ENCODE measurements around the gene HSPA14.
"Not testable (repeated sequence)": the region's sequence is repeated elsewhere in the genome, so short reads cannot be mapped to it uniquely, and the experiment has no call there.

Gene HSPA14

GRCh38 chr10:14837757-14838581 lies at the start of gene HSPA14, which contains the start of the genes CDNF and MSANTD7:
TSS of gene HSPA14 (plus strand) at chr10:14838306. CDS start at chr10:14838403, 97 bp downstream.
TSS of gene CDNF (minus strand) at chr10:14838037. CDS start at chr10:14837946, 91 bp downstream.
TSS of gene MSANTD7 (plus strand) at chr10:14838306. CDS start at chr10:14842285, 3,979 bp downstream.
- peak; percentile 98 to 99 for DNase-seq (ENCODE audit: low read depth in 2 of 2)

- DNase-seq (ENCODE audit: low read depth in 2 of 2) = no peak
Observed at GRCh38 chr10:14798636-14799035, 39.5 kb upstream of the HSPA14 start.

- DNase-seq (ENCODE audit: low read depth in 2 of 2) = no peak
Observed at GRCh38 chr10:14800397-14800796, 37.7 kb upstream of the HSPA14 start.

- DNase-seq (ENCODE audit: low read depth in 2 of 2) = no peak
Observed at GRCh38 chr10:14801723-14802122, 36.4 kb upstream of the HSPA14 start.

- no peak for DNase-seq (ENCODE audit: low read depth in 2 of 2)
Observed at GRCh38 chr10:14803827-14804226, 34.3 kb upstream of the HSPA14 start.

GRCh38 chr10:14806318-14806717 lies 31.8 kb upstream of the HSPA14 start:
- no peak for DNase-seq (ENCODE audit: low read depth in 2 of 2)

- no peak for DNase-seq (ENCODE audit: low read depth in 2 of 2)
Observed at GRCh38 chr10:14810969-14811953, 26.8 kb upstream of the HSPA14 start.

- DNase-seq (ENCODE audit: low read depth in 2 of 2) = peak in 1 of 2 experiments; percentile 3
Observed at GRCh38 chr10:14812271-14812670, 25.8 kb upstream of the HSPA14 start.

- DNase-seq (ENCODE audit: low read depth in 2 of 2) = no peak
Observed at GRCh38 chr10:14815681-14816080, 22.4 kb upstream of the HSPA14 start.

GRCh38 chr10:14816717-14817116 lies 21.4 kb upstream of the HSPA14 start:
- DNase-seq (ENCODE audit: low read depth in 2 of 2) = not testable (repeated sequence)

- DNase-seq (ENCODE audit: low read depth in 2 of 2) = peak in 1 of 2 experiments; percentile 20
Observed at GRCh38 chr10:14820010-14820774, 17.9 kb upstream of the HSPA14 start.

- no peak for DNase-seq (ENCODE audit: low read depth in 2 of 2)
Observed at GRCh38 chr10:14820775-14821154, 17.3 kb upstream of the HSPA14 start.

GRCh38 chr10:14821635-14822375 lies 16.3 kb upstream of the HSPA14 start:
- DNase-seq (ENCODE audit: low read depth in 2 of 2) = no peak

- peak in 1 of 2 experiments; percentile 20 for DNase-seq (ENCODE audit: low read depth in 2 of 2)
Observed at GRCh38 chr10:14822879-14823755, 15.0 kb upstream of the HSPA14 start.

GRCh38 chr10:14823966-14824365 lies 14.1 kb upstream of the HSPA14 start:
- DNase-seq (ENCODE audit: low read depth in 2 of 2) = no peak

GRCh38 chr10:14826076-14826829 lies 11.9 kb upstream of the HSPA14 start:
- no peak for DNase-seq (ENCODE audit: low read depth in 2 of 2)

GRCh38 chr10:14833106-14833505 lies 5.0 kb upstream of the HSPA14 start:
- no peak for DNase-seq (ENCODE audit: low read depth in 2 of 2)

GRCh38 chr10:14836208-14836607 lies 1.9 kb upstream of the HSPA14 start:
- DNase-seq (ENCODE audit: low read depth in 2 of 2) = peak; percentile 47 to 54

Data from fibroblast of skin of left quadriceps (primary cell).